ELR (cell line): Measurements from ENCODE around the gene CHFR.
"Not testable (repeated sequence)": the region's sequence is repeated elsewhere in the genome, so short reads cannot be mapped to it uniquely, and the experiment has no call there.

Source experiments
- DNase-seq: peaks from one replicate; pipeline ENCODE4 v3.0.0-alpha.2; 2015; ENCODE audit warnings: low read depth

Gene CHFR

DNA sequence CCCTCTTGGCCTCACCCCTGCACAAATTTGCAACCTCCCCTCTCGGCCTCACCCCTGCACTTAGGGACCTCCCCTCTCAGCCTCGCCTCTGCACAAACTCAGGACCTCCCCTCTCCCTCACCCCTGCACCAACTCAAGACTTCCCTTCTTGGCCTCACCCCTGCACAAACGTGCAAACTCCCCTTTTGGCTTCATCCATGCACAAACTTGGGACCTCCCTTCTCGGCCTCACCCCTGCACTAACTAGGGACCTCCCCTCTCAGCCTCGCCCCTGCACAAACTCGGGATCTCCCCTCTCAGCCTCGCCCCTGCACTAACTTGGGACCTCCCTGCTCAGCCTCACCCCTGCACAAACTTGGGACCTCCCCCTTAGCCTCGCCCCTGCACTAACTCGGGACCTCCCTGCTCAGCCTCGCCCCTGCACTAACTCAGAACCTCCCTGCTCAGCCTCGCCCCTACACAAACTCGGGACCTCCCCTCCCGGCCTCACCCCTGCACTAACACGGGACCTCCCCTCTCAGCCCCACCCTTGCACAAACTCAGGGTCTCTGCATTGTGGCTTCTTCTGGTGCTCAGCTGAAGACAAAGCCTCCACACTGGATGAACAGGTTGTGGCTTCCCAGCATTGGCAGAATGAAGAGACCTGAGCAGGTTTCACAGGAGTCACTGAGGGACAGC, 47.7 kb downstream of the CHFR start:
- no peak for DNase-seq

DNA sequence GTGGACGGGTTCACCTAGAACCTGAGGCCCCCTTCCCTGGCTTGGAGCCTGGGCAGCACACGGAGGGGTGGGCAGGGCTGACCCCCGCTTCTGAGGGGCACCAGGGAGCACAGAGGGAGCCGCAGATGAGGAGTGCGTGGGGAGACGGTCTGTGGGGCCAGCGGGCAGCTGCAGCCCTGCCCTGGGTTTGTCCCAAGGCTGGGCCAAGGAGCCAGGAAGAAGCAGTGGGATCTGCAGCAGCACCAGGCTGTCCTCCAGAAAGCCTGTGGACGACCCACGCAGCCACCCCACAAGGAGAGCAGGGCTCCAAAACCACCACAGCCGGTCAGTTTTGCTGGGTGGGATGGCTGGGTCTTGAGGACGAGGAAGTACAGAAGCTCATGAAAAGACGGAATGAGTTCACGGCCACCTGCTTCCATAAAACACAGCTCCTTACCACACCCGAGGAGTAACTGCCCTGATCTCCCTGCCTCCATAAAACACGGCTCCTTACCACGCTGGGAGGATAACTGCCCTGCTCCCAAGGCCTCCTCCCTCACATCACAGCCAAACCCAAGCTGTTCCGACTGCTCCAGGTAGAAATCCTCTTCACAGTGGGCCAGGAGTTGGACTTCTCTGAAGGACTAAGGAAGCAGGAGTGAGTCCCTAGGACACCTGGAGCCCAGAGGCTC, 48.9 kb downstream of the CHFR start:
- DNase-seq: no peak

- no peak for DNase-seq
Measured at GRCh38 chr12:132837693-132838409, 49.6 kb downstream of the CHFR start.

DNA sequence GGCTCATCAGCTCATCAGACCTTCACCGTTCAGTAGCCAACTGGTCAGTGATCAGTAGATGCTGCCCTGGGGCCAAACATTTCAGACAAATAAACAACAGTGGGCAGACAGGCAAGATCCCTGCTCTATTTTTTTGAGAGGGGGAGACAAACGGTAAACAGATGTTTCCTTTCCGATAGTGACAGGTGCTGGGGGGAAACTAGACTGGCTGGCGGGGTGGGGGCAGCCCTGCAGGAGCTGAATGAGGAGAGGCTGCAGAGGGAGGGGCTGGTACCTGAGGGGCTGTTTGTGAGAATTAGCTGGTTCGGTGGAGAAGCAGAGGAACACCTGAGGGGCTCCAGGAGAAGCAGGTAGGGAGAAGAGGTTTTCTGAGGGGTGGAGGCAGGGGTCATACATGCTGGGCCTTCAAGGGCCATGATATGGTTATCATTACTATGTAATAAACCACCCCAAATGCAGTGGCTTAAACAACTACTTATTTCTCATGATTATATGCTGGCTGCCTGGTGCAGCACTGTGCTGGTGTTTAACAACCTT, 50.5 kb downstream of the CHFR start:
- DNase-seq: no peak

GRCh38 chr12:132836230-132836629, 51.2 kb downstream of the CHFR start:
- not testable (repeated sequence) for DNase-seq

DNA sequence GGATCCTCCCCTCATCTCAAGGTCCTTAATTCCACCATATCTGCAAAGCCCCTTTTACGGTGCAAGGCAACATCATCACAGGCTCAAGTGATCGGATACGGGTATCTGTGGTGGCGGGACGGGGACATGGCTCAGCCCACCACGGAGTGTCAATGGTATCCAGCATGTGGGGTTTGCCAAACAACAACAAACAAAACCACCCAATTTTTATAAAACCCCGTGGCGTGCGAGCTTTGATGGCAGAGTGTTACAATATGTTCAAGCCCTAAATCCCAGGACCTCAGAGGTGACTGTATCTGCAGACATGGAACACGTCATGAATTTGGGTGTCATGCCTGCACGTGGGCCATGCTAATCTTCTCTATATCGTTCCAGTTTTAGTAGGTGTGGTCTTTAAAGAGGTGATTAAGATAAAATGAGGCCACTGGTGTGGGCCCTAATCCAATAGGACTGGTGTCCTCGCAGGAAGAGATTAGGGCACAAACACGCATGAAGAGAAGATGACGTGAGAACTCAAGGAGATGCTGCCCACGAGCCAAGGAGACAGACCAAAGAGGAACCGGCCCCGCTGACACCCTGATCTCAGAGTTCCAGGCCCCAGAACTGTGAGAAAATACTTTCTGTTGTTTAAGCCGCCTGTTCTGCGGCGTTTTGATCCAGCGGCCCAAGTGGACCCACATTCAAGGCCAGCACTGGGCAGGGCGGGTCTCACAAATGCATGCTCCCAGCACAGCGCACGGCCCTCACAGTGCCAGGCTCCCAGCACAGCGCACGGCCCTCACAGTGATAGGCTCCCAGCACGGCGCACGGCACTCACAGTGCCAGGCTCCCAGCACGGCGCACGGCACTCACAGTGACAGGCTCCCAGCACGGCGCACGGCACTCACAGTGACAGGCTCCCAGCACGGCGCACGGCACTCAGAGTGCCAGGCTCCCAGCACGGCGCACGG, 52.1 kb downstream of the CHFR start:
- DNase-seq: no peak

- no peak for DNase-seq
Measured at GRCh38 chr12:132834181-132834711, 53.2 kb downstream of the CHFR start.

DNA sequence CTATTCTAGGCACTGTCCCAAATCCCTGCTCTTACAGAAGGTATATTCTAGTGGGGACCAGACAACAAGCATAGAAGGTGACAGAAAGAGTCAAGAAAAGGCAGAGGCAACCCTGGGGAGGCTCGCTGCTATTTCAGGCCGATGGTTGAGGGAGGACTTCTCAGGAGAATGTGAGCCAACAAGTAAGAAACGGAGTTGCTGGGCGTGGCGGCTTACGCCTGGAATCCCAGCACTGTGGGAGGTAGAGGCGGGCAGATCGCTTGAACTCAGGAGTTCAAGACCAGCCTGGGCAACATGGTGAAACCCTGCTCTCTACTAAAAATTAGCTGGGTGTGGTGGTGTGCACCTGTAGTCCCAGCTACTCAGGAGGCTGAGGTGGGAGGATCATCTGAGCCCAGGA, 54.1 kb downstream of the CHFR start:
- DNase-seq: no peak

DNA sequence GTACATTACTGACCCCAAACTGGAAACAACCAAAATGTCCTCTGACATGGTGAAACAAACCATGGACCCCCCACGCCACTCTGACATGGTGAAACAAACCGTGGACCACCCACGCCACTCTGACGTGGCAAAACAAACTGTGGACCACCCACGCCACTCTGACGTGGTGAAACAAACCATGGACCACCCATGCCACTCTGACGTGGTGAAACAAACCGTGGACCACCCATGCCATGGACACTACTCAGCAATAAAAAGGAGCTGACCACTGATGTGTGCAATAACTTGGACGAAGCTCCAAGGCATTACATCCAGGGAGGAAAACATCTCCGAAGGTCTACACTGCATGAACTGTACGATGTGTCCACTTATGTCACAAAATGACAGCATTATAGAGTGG, 55.6 kb downstream of the CHFR start:
- DNase-seq: no peak

- peak; percentile 94 for DNase-seq
Measured at GRCh38 chr12:132828706-132829534, 58.5 kb downstream of the CHFR start, which contains the start of gene GOLGA3. TSS of gene GOLGA3 (minus strand) at chr12:132828869. CDS start at chr12:132822128, 6,741 bp downstream.

DNA sequence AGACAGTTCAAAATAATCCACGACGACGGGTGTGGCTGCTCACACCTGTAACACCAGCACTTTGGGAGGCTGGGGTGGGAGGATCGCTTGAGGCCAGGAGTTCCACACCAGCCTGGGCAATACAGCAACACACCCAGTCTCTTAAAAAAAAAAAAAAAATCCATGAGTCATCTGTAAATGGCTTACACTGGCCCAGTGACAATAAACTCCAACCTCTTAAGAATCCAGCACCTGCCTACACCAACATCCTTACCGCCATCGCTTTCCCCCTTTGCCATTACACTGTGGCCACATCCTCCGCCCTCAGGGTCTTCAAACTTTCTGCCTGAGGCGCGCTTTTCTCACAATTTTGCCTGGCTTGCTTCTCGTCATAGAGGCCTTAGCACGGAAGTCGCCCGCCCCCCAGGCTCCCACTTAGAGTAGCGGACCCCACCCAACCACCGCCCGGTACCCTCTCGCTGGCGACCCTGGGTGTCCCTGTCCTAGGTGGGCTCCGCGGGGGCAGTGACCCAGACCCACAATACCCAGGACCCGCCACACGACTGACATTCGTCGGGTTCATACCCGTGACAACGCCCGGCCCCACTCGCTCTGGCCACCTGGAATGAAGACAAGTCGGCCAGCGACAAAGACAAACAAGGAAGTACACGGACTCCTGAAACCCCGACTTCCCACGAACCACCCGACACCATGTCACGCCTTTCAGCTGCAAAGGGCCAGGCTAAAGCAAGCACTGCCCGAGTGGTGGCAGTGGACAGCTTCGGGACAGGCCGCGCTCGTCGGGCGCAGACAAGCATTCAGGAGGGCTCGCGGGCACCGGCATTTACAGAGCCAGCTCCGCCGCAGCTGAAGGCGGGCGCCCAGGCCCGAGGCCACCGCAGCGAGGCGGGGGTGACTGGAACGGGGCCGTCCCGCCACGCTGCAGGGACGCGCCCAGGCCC, 59.4 kb downstream of the CHFR start:
- DNase-seq: peak; percentile 75

- no peak for DNase-seq
Measured at GRCh38 chr12:132825861-132826260, 61.5 kb downstream of the CHFR start.

GRCh38 chr12:132825089-132825488, 62.3 kb downstream of the CHFR start:
- no peak for DNase-seq

- peak; percentile 47 for DNase-seq
Measured at GRCh38 chr12:132824053-132824452, 63.4 kb downstream of the CHFR start.

- no peak for DNase-seq
Measured at GRCh38 chr12:132818562-132818961, 68.8 kb downstream of the CHFR start.

DNA sequence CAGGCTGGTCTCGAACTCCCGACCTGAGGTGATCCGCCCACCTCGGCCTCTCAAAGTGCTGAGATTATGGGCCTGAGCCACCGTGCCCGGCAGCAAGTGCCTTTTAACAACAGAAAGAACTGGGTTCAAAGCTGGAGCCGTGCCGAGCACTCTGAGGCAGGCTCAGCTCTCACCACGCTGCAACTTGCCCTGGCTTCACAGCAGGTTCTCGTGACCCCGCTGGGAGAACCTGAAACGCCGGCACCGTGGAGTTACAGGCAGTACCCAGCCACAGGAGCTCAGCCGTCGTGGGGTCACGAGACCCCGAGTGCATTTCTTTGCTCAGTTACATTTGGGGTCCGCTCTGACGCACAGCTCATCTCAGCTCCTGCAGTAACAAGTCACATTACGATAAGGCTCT, 73.2 kb downstream of the CHFR start:
- no peak for DNase-seq

- DNase-seq: no peak
Measured at GRCh38 chr12:132813443-132813842, 74.0 kb downstream of the CHFR start.

GRCh38 chr12:132812631-132813305, 74.6 kb downstream of the CHFR start:
- peak; percentile 53 for DNase-seq

DNA sequence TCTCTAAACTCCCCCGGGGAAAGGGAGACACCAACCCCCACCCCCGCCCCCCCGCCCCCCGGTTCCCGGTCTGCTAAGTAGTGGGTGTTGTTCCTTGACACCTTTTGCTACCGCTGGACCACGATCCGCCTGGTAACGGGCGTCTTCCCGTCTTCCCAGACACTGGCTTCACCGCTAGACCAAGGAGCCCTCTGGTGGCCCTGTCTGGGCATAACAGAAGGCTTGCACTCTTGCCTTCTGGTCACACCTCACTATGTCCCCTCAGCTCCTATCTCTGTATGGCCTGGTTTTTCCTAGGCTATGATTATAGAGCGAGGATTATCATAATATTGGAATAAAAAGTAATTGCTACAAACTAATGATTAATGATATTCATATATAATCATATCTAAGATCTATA, 78.0 kb downstream of the CHFR start:
- peak; percentile 44 for DNase-seq
